Measurements from ENCODE around the gene TXLNB. TPM values are rescaled to one million over a fixed set of nuclear protein-coding genes. Genes with fewer than 3 reads are reported as not detected.

The TXLNB gene
- polyA plus RNA-seq, 1 of the 3 experiments (the other 2 are of a cell fraction) = 0.12 TPM

DNA sequence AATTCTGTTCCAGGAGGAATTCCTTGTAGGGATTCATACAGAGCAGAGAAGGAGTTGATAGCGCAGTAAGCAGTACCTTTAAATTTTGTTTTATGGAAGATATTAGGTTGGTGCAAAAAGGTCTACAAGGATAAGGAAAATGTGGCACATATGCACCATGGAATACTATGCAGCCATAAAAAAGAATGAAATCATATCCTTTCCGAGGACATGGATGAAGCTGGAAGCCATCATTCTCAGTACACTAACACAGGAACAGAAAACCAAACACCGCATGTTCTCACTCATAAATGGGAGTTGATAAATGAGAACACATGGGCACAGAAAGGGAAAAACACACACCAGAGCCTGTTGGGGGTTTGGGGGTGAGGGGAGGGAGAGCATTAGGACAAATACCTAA is 37.4 kb upstream of the TXLNB start:
- Histone ChIP-seq H2AFZ (ENCODE audit: low read depth) (no peak overlapping the region), H4K20me1 (ENCODE audit: insufficient read depth) (no peaks in the 10 kb centered on the region), H3K27me3 (ENCODE audit: insufficient read depth) (no peaks in the 10 kb centered on the region; the same call in 1 of the 2 replicates), H3K4me1 (ENCODE audit: control insufficient read depth in 1 of 2, insufficient read depth in 2 of 2, low read depth in 1 of 2, low read length in 1 of 2) (no peaks in the 10 kb centered on the region), H3K27ac (ENCODE audit: low read depth in 2 of 2, low read length in 1 of 2) (no peak overlapping the region), H3K4me2 (no peak overlapping the region), H3K9me2 (no peaks in the 10 kb centered on the region), H3K36me3 (replicated peaks in 1 of 2; ENCODE audit: control insufficient read depth in 1 of 2, insufficient read depth in 2 of 2, low read length in 1 of 2) (no peaks in the 10 kb centered on the region), H3K4me3 (ENCODE audit: low read depth in 2 of 2, low read length in 1 of 2) (no peak overlapping the region), H3F3A (replicated peaks; ENCODE audit: insufficient read depth) (no peaks in the 10 kb centered on the region), H3K9me3 (no peaks in the 10 kb centered on the region), H3K79me2 (ENCODE audit: insufficient read depth) (no peaks in the 10 kb centered on the region), H3K9ac (no peak overlapping the region)
- ChIA-PET POLR2A (no interaction called here), CTCF (no interaction called here)
- no peak for DNase-seq
- TF ChIP-seq TEAD4 (IDR thresholded peaks at IDR 0.05; ENCODE audit: borderline replicate concordance, insufficient read depth) (no peak), GABPA (IDR thresholded peaks at IDR 0.05; ENCODE audit: low read depth) (no peak), CHD2 (IDR thresholded peaks at IDR 0.05; ENCODE audit: low read length, partially characterized antibody) (no peak), PBX3 (IDR thresholded peaks at IDR 0.05) (no peak), YY1 (IDR thresholded peaks at IDR 0.05; ENCODE audit: low read depth) (no peak), SMC3 (IDR thresholded peaks at IDR 0.05; ENCODE audit: low read depth, low read length) (no peak), SIN3A (IDR thresholded peaks at IDR 0.05; ENCODE audit: borderline replicate concordance, low read depth, low read length) (no peak), GATA2 (CRISPR knock-in tag; IDR thresholded peaks at IDR 0.05) (no peak), MEF2A (IDR thresholded peaks at IDR 0.05; ENCODE audit: borderline replicate concordance, low read depth) (no peak), ELF1 (IDR thresholded peaks at IDR 0.05) (no peak), RFX5 (IDR thresholded peaks at IDR 0.05; ENCODE audit: low read length) (no peak), FOXJ3 (CRISPR knock-in tag; IDR thresholded peaks at IDR 0.05) (no peak), USF2 (IDR thresholded peaks at IDR 0.05; ENCODE audit: borderline replicate concordance, low read depth, low read length) (no peak), RCOR1 (IDR thresholded peaks at IDR 0.05; ENCODE audit: low read length) (no peak), EP300 (IDR thresholded peaks at IDR 0.05; ENCODE audit: borderline replicate concordance in 1 of 2, low read depth in 1 of 2, low read length in 1 of 2) (no peak), JUND (IDR thresholded peaks at IDR 0.05) (no peak), TAF1 (IDR thresholded peaks at IDR 0.05; ENCODE audit: borderline replicate concordance, low read depth, low read length) (no peak), RXRA (IDR thresholded peaks at IDR 0.05; ENCODE audit: borderline replicate concordance, low read depth) (no peak)
- TF ChIP-seq, protein P1, sequence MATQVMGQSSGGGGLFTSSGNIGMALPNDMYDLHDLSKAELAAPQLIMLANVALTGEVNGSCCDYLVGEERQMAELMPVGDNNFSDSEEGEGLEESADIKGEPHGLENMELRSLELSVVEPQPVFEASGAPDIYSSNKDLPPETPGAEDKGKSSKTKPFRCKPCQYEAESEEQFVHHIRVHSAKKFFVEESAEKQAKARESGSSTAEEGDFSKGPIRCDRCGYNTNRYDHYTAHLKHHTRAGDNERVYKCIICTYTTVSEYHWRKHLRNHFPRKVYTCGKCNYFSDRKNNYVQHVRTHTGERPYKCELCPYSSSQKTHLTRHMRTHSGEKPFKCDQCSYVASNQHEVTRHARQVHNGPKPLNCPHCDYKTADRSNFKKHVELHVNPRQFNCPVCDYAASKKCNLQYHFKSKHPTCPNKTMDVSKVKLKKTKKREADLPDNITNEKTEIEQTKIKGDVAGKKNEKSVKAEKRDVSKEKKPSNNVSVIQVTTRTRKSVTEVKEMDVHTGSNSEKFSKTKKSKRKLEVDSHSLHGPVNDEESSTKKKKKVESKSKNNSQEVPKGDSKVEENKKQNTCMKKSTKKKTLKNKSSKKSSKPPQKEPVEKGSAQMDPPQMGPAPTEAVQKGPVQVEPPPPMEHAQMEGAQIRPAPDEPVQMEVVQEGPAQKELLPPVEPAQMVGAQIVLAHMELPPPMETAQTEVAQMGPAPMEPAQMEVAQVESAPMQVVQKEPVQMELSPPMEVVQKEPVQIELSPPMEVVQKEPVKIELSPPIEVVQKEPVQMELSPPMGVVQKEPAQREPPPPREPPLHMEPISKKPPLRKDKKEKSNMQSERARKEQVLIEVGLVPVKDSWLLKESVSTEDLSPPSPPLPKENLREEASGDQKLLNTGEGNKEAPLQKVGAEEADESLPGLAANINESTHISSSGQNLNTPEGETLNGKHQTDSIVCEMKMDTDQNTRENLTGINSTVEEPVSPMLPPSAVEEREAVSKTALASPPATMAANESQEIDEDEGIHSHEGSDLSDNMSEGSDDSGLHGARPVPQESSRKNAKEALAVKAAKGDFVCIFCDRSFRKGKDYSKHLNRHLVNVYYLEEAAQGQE (IDR thresholded peaks at IDR 0.05; ENCODE audit: low read depth, low read length) = no peak
- 10% methylated on average over 3 of the region's 3 CpGs for WGBS (ENCODE audit: low lambda C conversion rate)
